CD14-positive monocyte (primary cell): ENCODE measurements around the gene LAMTOR3. TPM values are rescaled to one million over a fixed set of nuclear protein-coding genes. Genes with fewer than 3 reads are reported as not detected.
A peak's percentile ranks its signal among the peaks of the same experiment; 100 is the strongest.

Experiments
- DNase-seq, 3 donors: peaks; one replicate each; pipeline ENCODE4 v3.0.0-alpha.2; 2011 to 2022
- H2AFZ ChIP-seq: 2 replicates; pipeline ENCODE4 v1.6.0; 2012; ENCODE audit warnings: mild to moderate bottlenecking, low read depth, low read length, inconsistent platforms; ENCODE audit not compliant: insufficient read depth, poor library complexity, severe bottlenecking
- H3K27ac ChIP-seq, 2 donors: 1 replicate in 1 of 2; 2 replicates in 1 of 2; pipeline ENCODE4 v1.5.1; 2012 to 2013; ENCODE audit warnings: low read length in 2 of 2, control low read depth in 1 of 2, inconsistent platforms in 1 of 2, low read depth in 1 of 2, mild to moderate bottlenecking in 1 of 2
- H3K27me3 ChIP-seq, 2 donors: one replicate each; pipeline versions ENCODE4 v1.6.0 to v1.6.1; 2011 to 2013; ENCODE audit warnings: low read length in 2 of 2; ENCODE audit not compliant: control insufficient read depth in 2 of 2, insufficient read depth in 2 of 2
- H3K36me3 ChIP-seq, 2 donors: replicated peaks in 1 of 2; 1 replicate in 1 of 2; 2 replicates in 1 of 2; pipeline versions ENCODE4 v1.5.1 to v1.6.1; 2012 to 2013; ENCODE audit warnings: low read length in 2 of 2, control low read depth in 1 of 2, inconsistent platforms in 1 of 2, mild to moderate bottlenecking in 1 of 2; ENCODE audit not compliant: insufficient read depth in 2 of 2, control insufficient read depth in 1 of 2
- H3K4me1 ChIP-seq, 2 donors: 1 replicate in 1 of 2; 2 replicates in 1 of 2; pipeline versions ENCODE4 v1.5.1 to v1.6.1; 2012 to 2013; ENCODE audit warnings: low read length in 2 of 2, control low read depth in 1 of 2, inconsistent platforms in 1 of 2, mild to moderate bottlenecking in 1 of 2, moderate library complexity in 1 of 2; ENCODE audit not compliant: insufficient read depth in 2 of 2, control insufficient read depth in 1 of 2
- H3K4me2 ChIP-seq: replicated peaks from 2 replicates; pipeline ENCODE3; 2012; ENCODE audit warnings: low read length, moderate library complexity, mild to moderate bottlenecking; ENCODE audit not compliant: poor library complexity, severe bottlenecking; ENCODE audit errors: extremely low read depth
- H3K4me3 ChIP-seq, 3 experiments: fragments of 200-600 bp in 1 of 3; sonication (generic) in 1 of 3; replicated peaks in 1 of 3; 1 replicate in 2 of 3; 2 replicates in 1 of 3; pipeline ENCODE4 v1.5.1; 2011 to 2013; ENCODE audit warnings: low read length in 3 of 3, mild to moderate bottlenecking in 3 of 3, control low read depth in 2 of 3, low read depth in 2 of 3, inconsistent platforms in 1 of 3, moderate library complexity in 1 of 3
- H3K79me2 ChIP-seq: 2 replicates; pipeline ENCODE4 v1.6.0; 2012; ENCODE audit warnings: mild to moderate bottlenecking, control low read depth, inconsistent platforms, low read length, moderate library complexity; ENCODE audit not compliant: insufficient read depth
- H3K9ac ChIP-seq: 2 replicates; pipeline ENCODE4 v1.6.0; 2017; ENCODE audit warnings: low read length, mild to moderate bottlenecking; ENCODE audit not compliant: insufficient read depth, poor library complexity, severe bottlenecking
- H3K9me3 ChIP-seq, 2 donors: replicated peaks in 1 of 2; 1 replicate in 1 of 2; 2 replicates in 1 of 2; pipeline versions ENCODE4 v1.5.1 to v1.6.1; 2012 to 2013; ENCODE audit warnings: low read length in 2 of 2, control low read depth in 1 of 2; ENCODE audit not compliant: control insufficient read depth in 1 of 2, insufficient read depth in 1 of 2
- H4K20me1 ChIP-seq: 2 replicates; pipeline ENCODE4 v1.6.0; 2012; ENCODE audit warnings: mild to moderate bottlenecking, low read length, control low read depth, moderate library complexity; ENCODE audit not compliant: insufficient read depth
- H3K27ac Mint-ChIP-seq, 7 donors: one replicate each; pipeline ENCODE4 v1.8.0; 2020; ENCODE audit warnings: mild to moderate bottlenecking in 7 of 7, mixed read lengths in 7 of 7, moderate library complexity in 6 of 7, inconsistent platforms in 2 of 7
- H3K27me3 Mint-ChIP-seq, 3 donors: one replicate each; pipeline ENCODE4 v1.8.0; 2021 to 2022; ENCODE audit warnings: low read depth in 3 of 3, mild to moderate bottlenecking in 3 of 3, mixed read lengths in 3 of 3, moderate library complexity in 3 of 3, inconsistent platforms in 1 of 3
- H3K36me3 Mint-ChIP-seq, 2 donors: one replicate each; pipeline ENCODE4 v1.8.0; 2020; ENCODE audit warnings: mixed read lengths in 2 of 2, inconsistent platforms in 1 of 2, mild to moderate bottlenecking in 1 of 2
- H3K4me1 Mint-ChIP-seq: one replicate; pipeline ENCODE4 v1.8.0; 2020; ENCODE audit warnings: mild to moderate bottlenecking, mixed read lengths
- H3K4me3 Mint-ChIP-seq, 2 donors: one replicate each; pipeline ENCODE4 v1.8.0; 2020; ENCODE audit warnings: mild to moderate bottlenecking in 2 of 2, mixed read lengths in 2 of 2, moderate library complexity in 1 of 2
- H3K9me3 Mint-ChIP-seq, 7 donors: one replicate each; pipeline ENCODE4 v1.8.0; 2020 to 2022; ENCODE audit warnings: mixed read lengths in 7 of 7, mild to moderate bottlenecking in 6 of 7, moderate library complexity in 6 of 7, inconsistent platforms in 2 of 7
- WGBS: methylation state at CpG from one replicate; pipeline ENCODE4 v1.1.5; 2013; ENCODE audit warnings: missing lambda C conversion rate; ENCODE audit not compliant: insufficient coverage; 5-methylcytosine and 5-hydroxymethylcytosine counted together
- intact Hi-C, 2 donors: fragments of 100-400 bp; cut with micrococcal nuclease; formaldehyde crosslinking; loops; one replicate each; pipeline versions ENCODE4 v1.15.0 to v1.15.1; 2023
- polyA plus RNA-seq, 3 donors: library from polyadenylated mRNA; depleted of rRNA in 1 of 3; unstranded in 2 of 3; stranded (reverse) in 1 of 3; fragments of 300-500 nt in 2 of 3; fragments of >200 nt in 1 of 3; fragmentation: Illumina TruSeq in 2 of 3; gene quantifications; 1 replicate in 2 of 3; 2 replicates in 1 of 3; pipeline ENCODE4 v1.2.3, GENCODE V29; 2012 to 2021
- TF ChIP-seq, protein P1 (sequence below): fragments of 200-600 bp; IDR thresholded peaks from one replicate; pipeline ENCODE4 v1.8.0; 2022; ENCODE audit warnings: antibody characterized with exemption, mild to moderate bottlenecking

LAMTOR3 gene
- polyA plus RNA-seq, 3 donors: 19.9 to 83.3 (median 62.5) TPM

DNA sequence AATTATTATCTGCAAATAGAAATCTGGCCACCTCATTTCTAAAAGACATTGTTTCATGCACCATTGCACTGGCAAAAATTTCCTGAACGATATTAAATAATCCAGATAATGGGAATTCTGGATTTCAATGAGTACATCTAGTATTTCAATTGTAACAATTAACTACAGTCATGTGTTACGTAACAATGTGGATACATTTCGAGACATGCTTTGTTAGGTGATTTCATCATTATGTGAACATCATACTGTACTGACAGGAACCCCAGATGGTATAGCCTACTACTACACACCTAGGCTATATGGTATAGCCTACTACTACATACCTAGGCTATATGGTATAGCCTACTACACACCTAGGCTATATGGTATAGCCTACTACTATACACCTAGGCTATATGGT lies 14.8 kb downstream of the LAMTOR3 start:
- Mint-ChIP-seq H3K27ac (no peak overlapping the region), H3K27me3 (no peaks in the 10 kb centered on the region), H3K36me3 (peaks cover 50 to 57% of the 10 kb centered on the region in 2 donors), H3K4me1 (peaks cover 4% of the 10 kb centered on the region), H3K4me3 (no peak overlapping the region), H3K9me3 (no peaks in the 10 kb centered on the region)
- intact Hi-C loops: no loop called here
- Histone ChIP-seq H3K36me3 (peaks cover 59 to 92% of the 10 kb centered on the region in 2 donors), H3K27me3 (no peaks in the 10 kb centered on the region), H3K4me3 (no peak overlapping the region), H3K27ac (no peak overlapping the region), H3K79me2 (peaks cover 7% of the 10 kb centered on the region), H4K20me1 (no peaks in the 10 kb centered on the region), H3K9me3 (no peaks in the 10 kb centered on the region), H3K9ac (no peak overlapping the region), H2AFZ (no peak overlapping the region), H3K4me1 (peaks cover 2 to 6% of the 10 kb centered on the region in 2 donors), H3K4me2 (no peak overlapping the region)
- WGBS: no CpG with 5 or more reads among the region's 3 CpGs
- DNase-seq: peak in 2 of 3 donors; percentile 32 to 33
- TF ChIP-seq, protein P1, sequence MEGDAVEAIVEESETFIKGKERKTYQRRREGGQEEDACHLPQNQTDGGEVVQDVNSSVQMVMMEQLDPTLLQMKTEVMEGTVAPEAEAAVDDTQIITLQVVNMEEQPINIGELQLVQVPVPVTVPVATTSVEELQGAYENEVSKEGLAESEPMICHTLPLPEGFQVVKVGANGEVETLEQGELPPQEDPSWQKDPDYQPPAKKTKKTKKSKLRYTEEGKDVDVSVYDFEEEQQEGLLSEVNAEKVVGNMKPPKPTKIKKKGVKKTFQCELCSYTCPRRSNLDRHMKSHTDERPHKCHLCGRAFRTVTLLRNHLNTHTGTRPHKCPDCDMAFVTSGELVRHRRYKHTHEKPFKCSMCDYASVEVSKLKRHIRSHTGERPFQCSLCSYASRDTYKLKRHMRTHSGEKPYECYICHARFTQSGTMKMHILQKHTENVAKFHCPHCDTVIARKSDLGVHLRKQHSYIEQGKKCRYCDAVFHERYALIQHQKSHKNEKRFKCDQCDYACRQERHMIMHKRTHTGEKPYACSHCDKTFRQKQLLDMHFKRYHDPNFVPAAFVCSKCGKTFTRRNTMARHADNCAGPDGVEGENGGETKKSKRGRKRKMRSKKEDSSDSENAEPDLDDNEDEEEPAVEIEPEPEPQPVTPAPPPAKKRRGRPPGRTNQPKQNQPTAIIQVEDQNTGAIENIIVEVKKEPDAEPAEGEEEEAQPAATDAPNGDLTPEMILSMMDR: no peak

DNA sequence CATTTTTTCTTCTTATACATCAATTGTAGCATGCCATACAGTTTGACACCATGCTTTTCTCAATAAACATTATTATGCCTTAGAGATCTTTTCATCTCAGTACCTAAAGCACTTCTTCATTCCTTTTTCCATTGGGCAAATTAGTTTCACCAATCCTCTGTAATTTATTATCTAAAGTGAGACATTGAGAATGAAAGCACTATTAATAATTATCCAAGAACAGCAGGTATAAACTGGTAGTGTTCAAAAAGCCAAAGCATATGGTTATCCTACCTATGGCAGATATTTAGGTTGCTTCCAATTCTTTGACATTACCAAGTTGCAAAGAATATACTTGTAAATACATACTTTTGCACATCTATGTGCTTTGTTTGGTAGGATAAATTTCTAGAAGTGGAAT lies 15.6 kb downstream of the LAMTOR3 start:
- H3K27ac Mint-ChIP-seq: peak overlapping the region in 1 of 7 donors; percentile 54
- peaks cover 49 to 57% of the 10 kb centered on the region in 2 donors for H3K36me3 Mint-ChIP-seq
- peaks cover 54 to 90% of the 10 kb centered on the region in 2 donors for H3K36me3 ChIP-seq

More for the DNA sequence above, 15.6 kb downstream of the LAMTOR3 start:
- peak overlapping the region in 1 of 2 donors; percentile 11 for H3K27ac ChIP-seq
- no peak overlapping the region for H3K9ac ChIP-seq
- H4K20me1 ChIP-seq: no peaks in the 10 kb centered on the region
- H3K27me3 ChIP-seq: no peaks in the 10 kb centered on the region
- H3K9me3 Mint-ChIP-seq: no peaks in the 10 kb centered on the region
- H3K4me3 Mint-ChIP-seq: no peak overlapping the region
- no peaks in the 10 kb centered on the region for H3K27me3 Mint-ChIP-seq
- no peaks in the 10 kb centered on the region for H3K79me2 ChIP-seq
- H3K4me1 ChIP-seq: peaks cover 2 to 6% of the 10 kb centered on the region in 2 donors
- intact Hi-C loops: no loop called here
- H3K4me1 Mint-ChIP-seq: peaks cover 4% of the 10 kb centered on the region
- H3K9me3 ChIP-seq: no peaks in the 10 kb centered on the region
- H3K4me2 ChIP-seq: no peak overlapping the region
- TF ChIP-seq, protein P1: no peak
- DNase-seq: no peak
- H3K4me3 ChIP-seq: no peak overlapping the region
- H2AFZ ChIP-seq: no peak overlapping the region
